Colonic mucosa (tissue), 4 donors: Measurements from ENCODE around the gene TRAPPC6A. TPM values are rescaled to one million over a fixed set of nuclear protein-coding genes. Genes with fewer than 3 reads are reported as not detected.

Experiments used
- DNase-seq: peaks from one replicate; pipeline ENCODE4 v3.0.0-alpha.2; 2020
- H3K27ac ChIP-seq: fragments of 200-600 bp; one replicate; pipeline ENCODE4 v1.8.0; 2021
- H3K27me3 ChIP-seq: fragments of 200-600 bp; one replicate; pipeline ENCODE4 v1.8.0; 2021
- H3K36me3 ChIP-seq: fragments of 200-600 bp; one replicate; pipeline ENCODE4 v1.8.0; 2021
- H3K4me1 ChIP-seq: fragments of 200-600 bp; one replicate; pipeline ENCODE4 v1.8.0; 2021; ENCODE audit warnings: mild to moderate bottlenecking
- H3K4me3 ChIP-seq: fragments of 200-600 bp; one replicate; pipeline ENCODE4 v1.8.0; 2021
- H3K9ac ChIP-seq, 2 donors: one replicate each; pipeline ENCODE4 v1.7.0; 2013; ENCODE audit warnings: control low read depth in 2 of 2, low read depth in 2 of 2, low read length in 2 of 2
- H3K9me3 ChIP-seq: fragments of 200-600 bp; one replicate; pipeline ENCODE4 v1.8.0; 2021
- CTCF ChIP-seq: fragments of 200-600 bp; IDR thresholded peaks from one replicate; pipeline ENCODE4 v1.8.0; 2022; ENCODE audit warnings: antibody characterized with exemption, mild to moderate bottlenecking
- intact Hi-C: fragments of 100-400 bp; cut with DNase I; formaldehyde crosslinking; loops from one replicate; pipeline ENCODE4 v1.14.1; 2022
- total RNA-seq, 2 donors: library from RNA; stranded (reverse); fragmentation: NEBNext Ultra II Directional in 1 of 2; extraction: Animal tissue kit (Norgen Biotek cat#: 25700) in 1 of 2; gene quantifications; one replicate each; pipeline ENCODE4 v1.2.1, GENCODE V29; 2021
- donor health status: healthy.
- donor health status: DM: no; HTN: no; CAD: no.
- donor health status: DM: no; HTN: no; CAD: no.

Gene TRAPPC6A
- total RNA-seq, 2 donors from 2014 or later = 17.2 to 35.2 TPM

DNA sequence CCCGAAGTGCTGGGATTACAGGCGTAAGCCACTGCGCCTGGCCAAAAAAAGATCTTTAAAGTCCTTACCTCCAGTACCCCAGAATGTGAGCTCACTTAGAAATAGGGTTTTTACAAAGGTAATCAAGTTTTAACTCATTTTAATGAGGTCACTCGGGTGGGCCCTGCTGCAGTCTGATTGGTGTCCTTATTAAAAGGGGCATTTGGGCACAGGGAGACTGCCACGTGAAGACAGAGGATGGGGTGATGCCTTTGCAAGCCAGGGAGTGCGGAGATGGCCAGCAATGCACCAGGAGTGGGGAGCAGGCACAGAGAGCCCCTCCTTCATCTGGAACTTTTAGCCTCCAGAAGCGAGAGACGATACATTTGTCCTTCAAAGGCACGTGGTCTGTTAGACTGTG lies 28.9 kb downstream of the TRAPPC6A start:
- no peak for DNase-seq
- no peak overlapping the region for H3K4me3 ChIP-seq
- H3K4me1 ChIP-seq = peaks cover 22% of the 10 kb centered on the region
- H3K27me3 ChIP-seq = peaks cover 33% of the 10 kb centered on the region
- H3K27ac ChIP-seq = no peak overlapping the region
- intact Hi-C loops = no loop called here
- no peak for TF ChIP-seq CTCF
- no peaks in the 10 kb centered on the region for H3K9me3 ChIP-seq
- no peak overlapping the region for H3K9ac ChIP-seq
- no peaks in the 10 kb centered on the region for H3K36me3 ChIP-seq

DNA sequence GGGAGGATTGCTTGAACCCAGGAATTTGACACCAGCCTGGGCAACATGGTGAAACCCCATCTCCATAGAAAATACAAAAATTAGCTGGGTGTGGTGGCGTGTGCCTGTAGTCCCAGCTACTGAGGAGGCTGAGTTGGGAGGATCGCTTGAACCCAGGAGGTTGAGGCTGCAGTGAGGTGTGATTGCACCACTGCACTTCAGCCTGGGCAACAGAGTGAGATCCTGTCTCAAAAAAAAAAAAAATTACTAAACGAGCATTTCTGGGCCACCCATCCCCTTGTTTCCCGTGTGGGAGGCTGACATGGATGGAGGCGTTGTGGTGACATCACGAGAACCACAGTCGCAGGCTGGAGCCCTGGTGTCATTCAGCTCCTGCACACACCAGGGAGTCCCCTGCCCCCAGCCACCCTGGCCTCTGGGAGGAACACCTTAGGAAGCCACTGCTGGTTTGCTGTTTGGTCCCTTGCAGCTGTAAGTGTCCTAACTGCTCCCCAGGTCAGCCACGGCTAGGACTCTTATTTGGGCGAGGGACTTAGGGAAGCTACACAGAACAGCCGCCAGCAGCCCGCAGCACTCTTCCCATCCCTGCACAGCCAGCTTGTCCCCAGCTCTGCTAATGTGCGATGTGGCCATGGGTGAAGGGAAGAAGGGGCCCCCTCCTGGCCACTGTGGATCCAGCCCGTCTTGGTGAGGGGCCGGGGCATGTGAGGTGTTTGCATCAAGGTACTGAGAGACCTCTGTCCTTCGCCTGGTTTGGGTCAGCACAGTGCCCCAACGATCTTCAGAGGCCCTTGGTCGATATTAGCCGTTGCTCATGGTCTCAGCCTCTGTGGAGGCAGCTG lies 30.0 kb downstream of the TRAPPC6A start:
- Histone ChIP-seq H3K36me3 (no peaks in the 10 kb centered on the region), H3K4me3 (no peak overlapping the region), H3K4me1 (peaks cover 13% of the 10 kb centered on the region), H3K27me3 (peaks cover 22% of the 10 kb centered on the region), H3K9me3 (no peaks in the 10 kb centered on the region), H3K9ac (no peak overlapping the region), H3K27ac (no peak overlapping the region)
- no peak for TF ChIP-seq CTCF
- no peak for DNase-seq
- intact Hi-C loops = no loop called here

GRCh38 chr19:45146741-45147205 lies 31.3 kb downstream of the TRAPPC6A start:
- H3K27ac ChIP-seq = no peak overlapping the region
- peaks cover 9% of the 10 kb centered on the region for H3K27me3 ChIP-seq
- no peaks in the 10 kb centered on the region for H3K9me3 ChIP-seq
- H3K4me3 ChIP-seq = no peak overlapping the region
- intact Hi-C loops = no loop called here
- H3K9ac ChIP-seq = no peak overlapping the region
- DNase-seq = no peak
- TF ChIP-seq CTCF = no peak
- no peaks in the 10 kb centered on the region for H3K36me3 ChIP-seq
- H3K4me1 ChIP-seq = peaks cover under 1% of the 10 kb centered on the region

- Histone ChIP-seq H3K27me3 (peaks cover 4% of the 10 kb centered on the region), H3K9ac (no peak overlapping the region), H3K4me3 (no peak overlapping the region), H3K4me1 (no peaks in the 10 kb centered on the region), H3K36me3 (no peaks in the 10 kb centered on the region), H3K27ac (no peak overlapping the region), H3K9me3 (no peaks in the 10 kb centered on the region)
- no peak for TF ChIP-seq CTCF
- intact Hi-C loops = no loop called here
- DNase-seq = no peak
Observed at GRCh38 chr19:45146251-45146650, 31.8 kb downstream of the TRAPPC6A start.

DNA sequence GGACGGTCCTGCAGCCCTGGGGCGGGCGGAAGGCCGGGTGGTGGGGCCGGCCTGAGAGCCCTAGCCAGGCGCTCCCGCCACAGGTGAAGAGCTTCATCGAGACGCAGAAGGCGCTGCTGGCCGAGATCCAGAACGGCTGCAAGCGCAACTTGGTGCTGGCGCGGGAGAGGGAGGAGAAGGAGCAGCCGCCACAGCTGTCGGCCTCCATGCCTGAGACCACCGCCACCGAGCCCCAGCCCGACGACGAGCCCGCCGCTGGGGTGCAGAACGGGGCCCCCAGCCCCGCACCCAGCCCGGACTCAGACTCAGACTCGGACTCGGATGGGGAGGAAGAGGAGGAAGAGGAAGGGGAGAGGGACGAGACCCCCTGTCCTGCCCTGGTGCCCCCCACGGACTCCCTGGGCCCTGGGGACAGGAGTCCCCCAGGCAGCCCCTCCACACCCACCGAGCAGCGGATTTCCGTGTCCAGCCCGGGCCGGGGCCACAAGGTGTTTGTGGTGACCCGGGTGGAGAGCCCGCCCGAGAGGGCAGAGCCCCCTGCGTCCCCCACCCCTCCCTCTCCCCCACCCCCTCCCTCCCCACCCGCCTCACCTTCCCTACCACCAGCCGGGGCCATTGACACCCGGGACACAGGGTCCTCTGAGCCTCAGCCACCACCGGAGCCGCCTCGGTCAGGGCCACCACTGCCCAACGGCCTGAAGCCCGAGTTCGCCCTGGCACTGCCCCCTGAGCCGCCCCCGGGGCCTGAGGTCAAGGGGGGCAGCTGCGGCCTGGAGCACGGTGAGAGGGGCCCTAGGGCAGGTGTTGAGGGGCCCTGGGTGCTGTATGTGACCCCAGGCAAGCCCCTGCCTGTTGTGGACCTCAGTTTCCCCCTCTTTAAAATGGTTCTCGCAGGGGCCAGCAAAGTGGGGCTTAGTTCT lies 32.5 kb downstream of the TRAPPC6A start:
- Histone ChIP-seq H3K4me1 (no peaks in the 10 kb centered on the region), H3K9me3 (no peaks in the 10 kb centered on the region), H3K36me3 (no peaks in the 10 kb centered on the region), H3K9ac (no peak overlapping the region), H3K4me3 (no peak overlapping the region), H3K27me3 (no peaks in the 10 kb centered on the region), H3K27ac (no peak overlapping the region)
- no peak for TF ChIP-seq CTCF
- intact Hi-C loops = no loop called here
- DNase-seq = no peak
